ENCODE data around the gene SEMA4C. TPM values are rescaled to one million over a fixed set of nuclear protein-coding genes. Genes with fewer than 3 reads are reported as not detected.

The SEMA4C gene
- total RNA-seq, 4 donors from 2014 or later = 23.5 to 42.7 (median 30.2) TPM

DNA sequence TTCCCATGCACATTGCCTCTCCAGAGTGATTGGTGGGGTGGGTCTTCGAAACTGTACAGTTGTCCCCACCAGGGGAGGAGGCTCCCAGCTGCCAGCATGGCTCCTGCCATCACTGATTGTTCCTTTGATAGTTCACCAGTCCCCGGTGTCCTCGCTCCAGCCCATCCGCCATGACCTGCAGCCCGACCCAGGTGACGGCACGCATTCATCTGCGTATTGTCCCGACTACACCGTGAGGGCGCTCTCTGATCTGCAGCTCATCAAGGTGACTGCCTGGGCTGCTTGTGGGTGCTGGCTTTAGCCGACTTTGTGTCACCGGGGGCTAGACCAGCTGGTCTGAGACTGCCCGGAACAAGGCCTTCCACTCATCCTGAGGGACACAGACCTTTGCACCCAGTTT lies 41.4 kb downstream of the SEMA4C start:
- no peak for TF ChIP-seq POLR2A (IDR thresholded peaks at IDR 0.05)
- TF ChIP-seq, protein P1, sequence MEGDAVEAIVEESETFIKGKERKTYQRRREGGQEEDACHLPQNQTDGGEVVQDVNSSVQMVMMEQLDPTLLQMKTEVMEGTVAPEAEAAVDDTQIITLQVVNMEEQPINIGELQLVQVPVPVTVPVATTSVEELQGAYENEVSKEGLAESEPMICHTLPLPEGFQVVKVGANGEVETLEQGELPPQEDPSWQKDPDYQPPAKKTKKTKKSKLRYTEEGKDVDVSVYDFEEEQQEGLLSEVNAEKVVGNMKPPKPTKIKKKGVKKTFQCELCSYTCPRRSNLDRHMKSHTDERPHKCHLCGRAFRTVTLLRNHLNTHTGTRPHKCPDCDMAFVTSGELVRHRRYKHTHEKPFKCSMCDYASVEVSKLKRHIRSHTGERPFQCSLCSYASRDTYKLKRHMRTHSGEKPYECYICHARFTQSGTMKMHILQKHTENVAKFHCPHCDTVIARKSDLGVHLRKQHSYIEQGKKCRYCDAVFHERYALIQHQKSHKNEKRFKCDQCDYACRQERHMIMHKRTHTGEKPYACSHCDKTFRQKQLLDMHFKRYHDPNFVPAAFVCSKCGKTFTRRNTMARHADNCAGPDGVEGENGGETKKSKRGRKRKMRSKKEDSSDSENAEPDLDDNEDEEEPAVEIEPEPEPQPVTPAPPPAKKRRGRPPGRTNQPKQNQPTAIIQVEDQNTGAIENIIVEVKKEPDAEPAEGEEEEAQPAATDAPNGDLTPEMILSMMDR (IDR thresholded peaks at IDR 0.05) = no peak
- DNase-seq (ENCODE audit: low spot score in 2 of 2) = no peak
- H3K4me3 ChIP-seq (ENCODE audit: low read depth, poor library complexity, severe bottlenecking) = no peak overlapping the region
- WGBS, 2 donors = 95 to 97% methylated on average over 14 of the region's 14 CpGs
- intact Hi-C loops (cut with DNase I; ENCODE audit: low total_unique reads) = no loop called here

DNA sequence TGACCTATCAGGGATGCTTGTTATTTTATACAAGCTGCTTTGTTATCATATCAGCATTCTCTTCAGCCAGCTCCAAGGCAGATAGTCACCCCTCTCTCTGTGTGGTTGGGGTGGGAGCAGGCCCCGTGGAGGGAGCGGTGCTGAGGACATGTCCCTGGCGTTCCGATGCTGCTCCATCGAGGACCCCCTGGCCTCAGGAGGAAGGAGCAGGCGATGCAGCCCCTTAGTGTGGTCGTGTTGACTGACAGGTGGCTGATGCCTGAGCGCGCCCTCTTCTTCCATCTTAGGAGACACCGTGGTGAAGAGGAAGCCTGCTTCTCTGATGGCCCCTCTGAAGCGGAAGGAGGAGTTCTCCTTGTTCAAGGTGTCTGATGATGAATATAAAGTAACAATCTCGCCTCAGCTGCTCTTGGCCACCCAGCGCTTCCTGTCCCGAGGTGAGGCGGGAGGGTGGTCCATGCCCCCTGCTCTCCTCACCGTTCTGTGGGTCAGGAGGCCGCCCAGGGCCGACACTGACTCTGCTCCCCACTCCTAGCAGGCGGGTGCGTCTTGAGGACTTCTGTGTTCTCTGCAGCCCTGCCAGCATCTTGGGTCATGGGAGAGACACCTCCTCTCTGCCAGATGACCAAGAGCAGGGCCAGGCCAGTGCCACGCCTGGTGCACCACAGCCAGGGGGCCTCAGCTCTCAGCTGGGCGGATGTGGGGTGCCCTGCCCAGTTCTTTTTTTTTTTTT lies 43.2 kb downstream of the SEMA4C start:
- intact Hi-C loops (cut with DNase I; ENCODE audit: low total_unique reads) = no loop called here
- DNase-seq (ENCODE audit: low spot score in 2 of 2) = no peak
- 92 to 93% methylated on average over 20 to 22 of the region's 22 CpGs for WGBS, 2 donors
- no peak for TF ChIP-seq POLR2A (IDR thresholded peaks at IDR 0.05)
- TF ChIP-seq, protein P1 (IDR thresholded peaks at IDR 0.05) = no peak
- H3K4me3 ChIP-seq (ENCODE audit: low read depth, poor library complexity, severe bottlenecking) = no peak overlapping the region

DNA sequence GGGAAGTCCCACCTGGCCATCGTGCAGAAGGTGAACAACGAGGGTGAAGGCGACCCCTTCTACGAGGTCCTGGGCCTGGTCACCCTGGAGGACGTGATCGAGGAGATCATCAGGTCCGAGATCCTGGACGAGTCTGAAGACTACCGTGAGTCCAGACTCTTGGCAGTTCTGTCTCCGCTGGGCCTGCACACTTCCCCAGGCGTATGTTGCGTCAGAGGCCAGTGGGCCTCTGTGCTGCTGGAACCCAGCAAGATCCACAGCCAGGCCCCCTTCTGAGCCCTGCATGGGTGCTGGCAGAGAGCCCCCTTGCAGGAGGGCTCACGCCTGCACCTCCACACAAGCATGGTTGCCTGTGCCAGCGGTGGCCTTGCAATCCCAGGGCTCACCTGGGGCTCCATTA lies 44.8 kb downstream of the SEMA4C start:
- intact Hi-C loops (cut with DNase I; ENCODE audit: low total_unique reads) = no loop called here
- 92 to 93% methylated on average over 13 to 14 of the region's 14 CpGs for WGBS, 2 donors
- TF ChIP-seq, protein P1 (IDR thresholded peaks at IDR 0.05) = no peak
- no peak for TF ChIP-seq POLR2A (IDR thresholded peaks at IDR 0.05)
- H3K4me3 ChIP-seq (ENCODE audit: low read depth, poor library complexity, severe bottlenecking) = no peak overlapping the region
- no peak for DNase-seq (ENCODE audit: low spot score in 2 of 2)

DNA sequence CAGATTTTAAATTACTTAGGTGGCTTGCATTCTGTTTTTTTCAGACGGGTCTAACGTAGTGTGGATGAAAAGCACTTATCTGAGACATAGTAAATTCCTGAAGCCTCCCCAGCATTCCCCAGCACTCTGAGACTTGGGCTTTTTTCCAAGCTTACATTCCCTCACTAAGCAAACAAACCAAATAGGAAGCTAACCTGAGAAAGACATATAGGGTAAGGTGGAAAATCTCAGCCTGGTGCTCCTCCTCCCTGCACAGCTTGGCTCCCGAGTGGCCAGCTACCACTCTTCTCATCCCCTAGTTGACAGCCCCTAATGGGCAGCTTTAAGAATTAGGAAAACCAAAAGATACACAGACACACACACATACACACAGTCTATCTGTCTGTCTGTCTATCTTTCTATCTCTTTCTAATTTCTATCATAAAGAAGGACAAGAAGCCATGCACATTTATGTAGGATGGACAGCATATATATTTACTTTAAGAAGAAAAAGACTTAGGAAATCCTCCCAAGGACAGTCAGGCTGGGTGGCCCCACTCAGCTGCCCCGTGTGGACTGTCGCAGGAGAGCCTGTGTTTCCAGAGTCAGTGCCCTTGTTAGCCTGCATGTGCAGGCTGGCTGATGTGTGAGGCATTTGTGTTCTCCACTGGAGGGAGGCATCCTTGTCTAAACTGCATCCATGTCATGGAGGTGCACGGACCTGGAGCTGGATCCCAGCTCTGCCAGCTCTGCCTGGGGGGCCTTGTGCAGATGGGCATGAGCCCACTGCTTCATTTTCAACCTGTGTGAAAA lies 45.6 kb downstream of the SEMA4C start:
- intact Hi-C loops (cut with DNase I; ENCODE audit: low total_unique reads) = no loop called here
- no peak overlapping the region for H3K4me3 ChIP-seq (ENCODE audit: low read depth, poor library complexity, severe bottlenecking)
- no peak for DNase-seq (ENCODE audit: low spot score in 2 of 2)
- WGBS, 2 donors = 72 to 81% methylated on average over 6 of the region's 6 CpGs
- TF ChIP-seq POLR2A (IDR thresholded peaks at IDR 0.05) = no peak
- TF ChIP-seq, protein P1 (IDR thresholded peaks at IDR 0.05) = no peak

DNA sequence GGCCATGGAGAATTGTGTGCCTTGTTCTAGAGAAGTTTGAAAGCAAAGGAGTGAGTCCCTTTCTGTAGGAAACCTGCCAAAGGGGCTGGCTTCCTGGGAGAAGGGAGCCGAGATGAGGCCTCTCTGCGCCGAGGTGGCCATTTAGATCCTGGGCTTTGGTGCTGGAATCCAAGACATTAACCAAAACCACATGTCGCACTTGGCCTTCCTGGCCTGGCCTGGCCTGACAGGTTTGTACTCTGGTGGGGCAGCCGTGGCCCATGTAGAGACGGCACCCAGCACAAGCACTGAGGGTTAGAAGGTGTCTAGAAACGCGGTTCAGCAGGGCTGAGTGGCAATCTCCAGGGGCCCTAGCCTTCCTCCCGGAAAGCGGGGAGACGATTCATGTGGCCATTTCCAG lies 46.7 kb downstream of the SEMA4C start:
- H3K4me3 ChIP-seq (ENCODE audit: low read depth, poor library complexity, severe bottlenecking) = no peak overlapping the region
- 69 to 81% methylated on average over 11 of the region's 11 CpGs for WGBS, 2 donors
- TF ChIP-seq, protein P1 (IDR thresholded peaks at IDR 0.05) = no peak
- no peak for TF ChIP-seq POLR2A (IDR thresholded peaks at IDR 0.05)
- no peak for DNase-seq (ENCODE audit: low spot score in 2 of 2)
- intact Hi-C loops (cut with DNase I; ENCODE audit: low total_unique reads) = no loop called here

All from lower leg skin (tissue), 4 donors.